Astrocyte of the spinal cord (primary cell): ENCODE data around the gene STOML3.

Experiments used
- DNase-seq: peaks from one replicate; pipeline ENCODE4 v3.0.0; 2011; ENCODE audit warnings: low read depth, low spot score
- H3K4me3 ChIP-seq: 2 replicates; pipeline ENCODE4 v1.5.1; 2011; ENCODE audit warnings: low read depth, mild to moderate bottlenecking, low read length, moderate library complexity
- CTCF ChIP-seq: IDR thresholded peaks from 2 replicates; pipeline ENCODE4 v1.5.1; 2012; ENCODE audit warnings: low read depth, mild to moderate bottlenecking, low read length, inconsistent platforms
- in situ Hi-C: cut with HindIII; loops from 2 replicates; pipeline ENCODE4 v1.10.0; 2017; ENCODE audit warnings: low sequenced_read_pairs

Gene STOML3

GRCh38 chr13:38998739-38999138 is 8.1 kb upstream of the STOML3 start:
- no peak for DNase-seq
- in situ Hi-C loops, result no loop called here
- H3K4me3 ChIP-seq, result no peak overlapping the region
- TF ChIP-seq CTCF, result no peak

GRCh38 chr13:38993381-38993780 is 2.8 kb upstream of the STOML3 start:
- TF ChIP-seq CTCF, result no peak
- H3K4me3 ChIP-seq, result no peak overlapping the region
- no peak for DNase-seq
- in situ Hi-C loops, result no loop called here

- no peak for TF ChIP-seq CTCF
- no peak overlapping the region for H3K4me3 ChIP-seq
- in situ Hi-C loops, result no loop called here
- no peak for DNase-seq
These were observed 9.5 kb downstream of the STOML3 start for GRCh38 chr13:38981096-38981495.

- no peak overlapping the region for H3K4me3 ChIP-seq
- no peak for TF ChIP-seq CTCF
- no peak for DNase-seq
- in situ Hi-C loops, result no loop called here
These were observed 9.9 kb downstream of the STOML3 start for GRCh38 chr13:38980750-38981078.

- no peak for TF ChIP-seq CTCF
These were observed 10.5 kb downstream of the STOML3 start for GRCh38 chr13:38979891-38980749.

GRCh38 chr13:38970380-38971051 is 20.1 kb downstream of the STOML3 start:
- no peak for DNase-seq
- no peak overlapping the region for H3K4me3 ChIP-seq
- no peak for TF ChIP-seq CTCF
- in situ Hi-C loops, result no loop called here

More at GRCh38 chr13:38979891-38980749, 10.5 kb downstream of the STOML3 start:
- no peak overlapping the region for H3K4me3 ChIP-seq
- DNase-seq, result no peak
- in situ Hi-C loops, result no loop called here
